Dermis blood vessel endothelial cell (primary cell): Measurements from ENCODE around the gene ATP8A2. TPM values are rescaled to one million over a fixed set of nuclear protein-coding genes. Genes with fewer than 3 reads are reported as not detected.

Source experiments
- DNase-seq: peaks from one replicate; pipeline ENCODE4 v3.0.0; 2010
- total RNA-seq: library from RNA; depleted of rRNA; stranded (reverse); fragments of >200 nt; gene quantifications from 2 replicates; pipeline ENCODE4 v1.2.3, GENCODE V29; 2014

ATP8A2 gene
- total RNA-seq, 1 donor from 2014 or later: 0.17 TPM

GRCh38 chr13:25733696-25734435 is 362.1 kb downstream of the ATP8A2 start:
- no peak for DNase-seq

DNA sequence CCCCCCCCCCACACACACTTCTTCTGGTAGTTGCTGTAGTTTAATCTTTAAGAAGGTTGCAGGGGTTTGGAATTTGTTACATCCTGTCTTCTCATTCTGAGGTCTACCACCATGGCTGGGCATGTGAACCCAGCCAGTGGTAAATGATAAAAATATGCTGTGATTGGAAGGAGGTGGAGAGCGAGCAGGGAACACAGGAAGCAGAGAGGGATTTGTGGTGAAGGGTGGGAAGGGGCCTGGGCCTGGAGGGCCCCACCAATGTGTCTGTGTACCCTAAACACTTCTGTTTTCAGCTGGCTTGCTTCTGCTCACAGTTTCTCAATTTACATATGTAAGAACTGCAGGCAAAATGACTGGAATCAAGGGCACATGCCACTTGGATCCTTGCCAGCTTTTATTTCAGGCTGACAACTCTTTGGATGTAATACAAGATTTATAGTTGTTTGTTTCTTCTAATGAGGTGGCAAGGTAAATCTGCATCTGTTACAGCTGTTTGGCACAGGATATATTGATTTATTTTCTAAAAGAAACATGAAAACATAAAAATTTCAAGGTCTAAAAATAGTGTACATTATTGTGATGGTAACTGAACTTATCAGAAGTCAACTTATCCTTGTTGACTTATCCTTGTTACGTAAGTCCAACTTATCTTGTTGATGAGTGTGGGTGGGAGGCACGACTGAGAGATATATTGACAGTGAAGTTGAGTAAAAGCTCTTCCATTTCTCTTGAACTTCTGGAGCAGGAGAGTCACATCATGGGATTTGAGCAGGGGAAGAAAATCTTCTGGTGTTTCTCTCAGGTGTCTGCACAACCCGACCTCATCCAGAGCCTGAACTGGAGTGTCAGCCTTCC is 366.8 kb downstream of the ATP8A2 start:
- peak; percentile 11 for DNase-seq

GRCh38 chr13:25739376-25739775 is 367.6 kb downstream of the ATP8A2 start:
- no peak for DNase-seq

GRCh38 chr13:25741796-25742195 is 370.0 kb downstream of the ATP8A2 start:
- no peak for DNase-seq

DNA sequence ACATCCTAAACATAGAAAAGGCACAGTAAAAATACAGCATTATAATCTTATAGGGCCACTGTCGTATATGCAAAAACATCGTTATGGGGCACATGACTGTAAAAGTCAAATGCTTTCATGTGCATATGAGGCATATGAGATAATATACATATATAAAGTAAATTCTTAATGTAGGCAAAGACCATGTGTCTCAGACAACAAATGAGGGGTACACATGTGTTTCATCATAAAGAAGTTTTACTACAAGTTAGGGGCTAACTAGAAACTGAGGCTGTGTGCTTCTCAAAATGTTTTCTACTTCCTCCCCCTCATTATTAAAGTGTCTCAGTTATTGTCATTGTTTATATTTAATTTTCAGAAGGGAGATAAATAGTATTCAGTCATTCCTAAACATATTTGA is 370.4 kb downstream of the ATP8A2 start:
- no peak for DNase-seq

GRCh38 chr13:25743421-25743820 is 371.6 kb downstream of the ATP8A2 start:
- DNase-seq: no peak

DNA sequence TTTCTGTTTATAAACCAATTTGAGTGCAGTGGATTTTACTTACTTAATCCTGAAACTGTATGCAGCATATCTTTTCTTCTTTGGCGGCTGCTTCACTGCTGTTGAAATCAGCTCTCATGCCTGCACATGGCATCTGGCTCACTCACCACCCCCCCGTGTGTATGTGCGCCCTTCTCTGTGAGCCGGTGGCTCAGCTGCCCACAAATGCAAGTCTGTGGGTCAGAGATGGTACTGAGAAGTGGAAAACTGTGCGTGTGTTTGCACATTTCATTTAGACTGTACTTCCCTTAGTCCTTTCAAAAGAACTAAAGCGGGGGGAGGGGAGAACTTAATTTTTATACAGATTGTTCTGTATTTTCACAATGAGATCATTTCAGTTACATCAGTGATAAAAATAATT is 372.4 kb downstream of the ATP8A2 start:
- no peak for DNase-seq

GRCh38 chr13:25746131-25746530 is 374.4 kb downstream of the ATP8A2 start:
- DNase-seq: no peak

DNA sequence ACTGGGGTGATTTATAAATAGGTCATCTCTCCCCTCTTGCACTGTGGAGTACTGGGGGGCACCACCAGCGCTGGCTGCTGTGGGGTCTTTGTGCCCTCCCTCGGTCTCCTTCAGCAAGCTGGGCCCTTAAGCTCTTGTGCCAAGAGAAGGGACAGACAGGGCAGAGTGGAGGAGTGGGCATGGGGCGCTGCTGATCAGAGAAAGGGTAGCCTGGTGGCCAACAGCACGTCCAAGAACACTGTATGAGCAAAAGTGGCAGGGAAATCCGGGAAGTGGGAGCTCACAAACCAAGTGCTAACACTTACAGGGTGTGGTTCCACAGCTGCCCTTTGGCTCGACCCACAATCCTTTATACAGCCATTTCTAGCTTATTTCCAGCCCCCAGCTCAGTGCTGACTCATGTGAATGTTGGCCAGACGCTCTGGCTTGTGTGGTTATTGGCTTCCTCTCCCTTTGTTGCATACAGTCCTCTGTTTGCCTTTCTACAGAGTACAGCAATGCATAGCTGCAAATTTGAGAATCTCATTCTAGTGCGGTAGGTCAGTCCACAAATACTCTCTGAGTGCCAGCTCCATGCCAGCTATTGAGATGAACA is 381.3 kb downstream of the ATP8A2 start:
- DNase-seq: no peak

DNA sequence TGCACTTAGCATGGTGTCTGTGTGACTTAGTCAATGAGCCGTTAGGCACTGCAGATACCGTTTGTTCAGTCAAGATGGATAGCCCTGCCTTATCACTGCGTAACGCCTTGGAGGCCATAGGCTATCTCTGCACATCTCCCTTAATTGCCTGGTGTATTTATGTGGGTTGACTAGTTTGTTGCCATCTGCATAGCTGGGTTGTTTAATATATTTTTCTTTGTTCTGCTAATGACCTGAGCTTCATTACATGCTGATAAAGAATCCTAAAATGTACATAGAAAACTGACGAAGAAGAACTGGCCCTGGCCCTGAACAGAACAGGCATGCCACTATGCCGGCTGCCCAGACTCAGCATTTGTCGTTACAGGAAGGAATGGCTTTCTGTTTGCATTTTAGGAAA is 382.2 kb downstream of the ATP8A2 start:
- no peak for DNase-seq

DNA sequence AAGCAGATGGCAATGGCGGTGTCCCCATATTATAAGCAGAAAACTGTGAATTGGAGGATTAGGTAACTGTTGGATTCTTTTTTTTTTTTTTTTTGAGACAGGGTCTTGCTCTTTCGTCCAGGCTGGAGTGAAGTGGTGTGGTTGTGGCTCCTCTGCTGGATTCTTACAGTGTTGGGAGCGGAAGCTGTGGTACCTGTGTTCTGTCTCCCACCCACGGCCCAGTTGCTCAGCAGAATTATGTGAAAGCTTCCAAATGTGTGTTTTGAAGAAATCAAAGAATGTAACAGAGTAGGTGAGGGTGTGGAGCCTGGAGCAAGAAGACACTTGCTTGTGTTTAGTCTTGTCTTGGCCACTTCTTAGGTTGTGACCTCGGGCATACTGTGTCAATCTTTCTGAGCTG is 384.5 kb downstream of the ATP8A2 start:
- no peak for DNase-seq

DNA sequence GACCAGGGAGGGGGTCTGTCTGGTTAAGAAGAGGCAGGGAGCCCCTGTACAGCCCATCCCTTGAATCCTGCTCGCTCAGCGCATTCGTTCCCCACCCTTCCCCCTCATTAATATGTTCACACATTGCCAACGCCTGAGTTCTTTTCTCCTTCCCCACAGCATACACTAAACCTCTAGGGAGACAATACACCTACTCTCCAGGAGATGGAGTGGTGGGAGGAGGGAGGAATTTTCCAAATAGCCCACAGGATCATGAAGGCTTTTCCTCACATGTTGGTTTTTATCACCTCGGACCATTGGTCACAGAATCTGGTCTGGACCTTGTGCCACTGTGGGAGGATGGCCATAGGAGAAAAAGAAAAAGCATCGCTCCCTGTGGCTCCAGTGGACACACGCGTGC is 385.1 kb downstream of the ATP8A2 start:
- no peak for DNase-seq

- DNase-seq: no peak
Measured at GRCh38 chr13:25761041-25761440, 389.3 kb downstream of the ATP8A2 start.

GRCh38 chr13:25762281-25762680 is 390.5 kb downstream of the ATP8A2 start:
- no peak for DNase-seq

- no peak for DNase-seq
Measured at GRCh38 chr13:25762795-25763377, 391.1 kb downstream of the ATP8A2 start.

GRCh38 chr13:25764378-25764777 is 392.6 kb downstream of the ATP8A2 start:
- no peak for DNase-seq

GRCh38 chr13:25765266-25765665 is 393.5 kb downstream of the ATP8A2 start:
- DNase-seq: no peak

GRCh38 chr13:25766576-25766975 is 394.8 kb downstream of the ATP8A2 start:
- DNase-seq: no peak

DNA sequence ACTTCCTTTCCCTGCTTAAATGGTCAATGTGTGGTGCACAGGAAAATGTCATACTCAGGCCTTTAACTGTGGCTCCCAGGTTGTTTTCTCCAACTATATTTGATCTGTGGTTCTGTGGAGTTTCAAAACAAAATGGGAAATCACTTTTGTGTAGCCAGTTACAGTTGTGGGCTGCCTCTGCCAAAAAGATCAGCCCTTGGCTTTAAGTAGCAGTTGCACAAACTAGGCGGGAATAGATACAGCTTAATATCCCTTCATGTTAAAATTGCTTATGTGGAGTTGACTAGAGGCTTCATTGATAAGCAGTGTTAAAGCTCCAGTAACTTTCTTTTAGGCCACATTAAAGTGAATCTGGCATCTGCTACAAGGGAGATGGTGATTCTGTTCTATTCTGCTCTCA is 395.2 kb downstream of the ATP8A2 start:
- DNase-seq: no peak

DNA sequence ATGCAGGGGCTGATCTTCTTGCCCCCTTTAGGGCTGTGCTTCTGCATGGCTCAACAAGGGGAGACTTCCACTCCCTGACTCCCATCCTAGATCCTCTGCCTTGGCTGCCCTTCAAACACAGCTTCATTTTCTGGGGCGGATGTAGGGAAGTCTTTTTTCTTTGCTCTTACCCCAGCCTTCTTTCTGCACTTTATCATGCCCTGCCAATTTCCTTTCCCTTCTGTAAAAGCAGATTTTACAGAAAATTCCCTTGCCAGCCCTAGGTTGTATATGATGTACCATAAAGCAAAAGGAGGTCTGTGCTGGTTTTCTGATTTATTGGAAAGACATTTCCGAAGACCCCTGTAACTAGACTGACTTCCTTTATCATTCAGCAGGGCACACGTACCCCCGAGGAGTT is 396.6 kb downstream of the ATP8A2 start:
- no peak for DNase-seq

DNA sequence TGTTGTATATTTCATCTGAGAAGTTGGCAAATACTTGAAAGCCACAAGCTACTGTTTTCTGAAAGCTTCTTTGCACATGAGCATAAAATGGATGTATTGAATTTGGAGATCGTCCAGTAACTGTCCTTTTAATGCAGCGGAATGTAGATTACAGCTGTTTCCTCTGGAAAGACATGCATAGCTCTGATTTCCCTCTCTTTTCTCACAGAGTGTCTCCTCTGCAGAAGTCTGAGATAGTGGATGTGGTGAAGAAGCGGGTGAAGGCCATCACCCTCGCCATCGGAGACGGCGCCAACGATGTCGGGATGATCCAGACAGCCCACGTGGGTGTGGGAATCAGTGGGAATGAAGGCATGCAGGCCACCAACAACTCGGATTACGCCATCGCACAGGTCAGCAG is 397.1 kb downstream of the ATP8A2 start:
- DNase-seq: no peak

- DNase-seq: no peak
Measured at GRCh38 chr13:25770601-25771000, 398.8 kb downstream of the ATP8A2 start.

DNA sequence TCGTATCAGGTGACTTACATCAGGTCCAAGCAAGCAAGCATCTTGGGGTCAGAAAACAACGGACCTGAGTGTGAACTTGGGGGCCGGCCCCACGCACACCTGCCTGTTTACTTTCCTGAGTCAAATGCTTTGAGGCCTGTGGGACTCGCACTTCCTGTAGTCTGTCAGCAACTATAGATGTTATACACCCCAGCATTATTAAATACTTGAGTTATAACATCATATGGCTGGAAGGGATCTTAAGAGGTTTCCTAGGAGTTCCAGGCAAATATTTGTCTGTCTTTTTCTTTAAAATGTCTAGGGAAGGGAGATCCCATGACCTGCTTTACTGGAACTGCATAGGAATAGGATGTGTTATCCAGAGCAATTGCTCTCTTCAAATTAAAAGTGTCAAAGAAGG is 399.4 kb downstream of the ATP8A2 start:
- no peak for DNase-seq
